PC-9 (cell line): ENCODE data around the gene PHC2. TPM values are rescaled to one million over a fixed set of nuclear protein-coding genes. Genes with fewer than 3 reads are reported as not detected.

Source experiments
- BruUV-seq: library from RNA; stranded (reverse); fragments of 400-500 nt; replicated peaks from 2 replicates; lab custom pipeline; 2021; lab: Mats Ljungman, UMichigan
- CTCF ChIA-PET: fragments of 300-600 bp; sonication (Branson Sonifier 250); formaldehyde crosslinking; loops from one replicate; lab custom pipeline; 2022; ENCODE audit warnings: antibody characterized with exemption; lab: Charles Lee
- POLR2A ChIA-PET: fragments of 300-600 bp; sonication (Branson Sonifier 250); formaldehyde crosslinking; loops from one replicate; lab custom pipeline; 2022; ENCODE audit warnings: antibody characterized with exemption; ENCODE audit not compliant: unreplicated experiment; lab: Charles Lee
- DNase-seq, 2 experiments: peaks; one replicate each; pipeline versions ENCODE4 v3.0.0 to v3.0.0-alpha.2; 2015 to 2022; ENCODE audit warnings: mixed read lengths in 1 of 2
- H2AFZ ChIP-seq: fragments of 200-600 bp; sonication (generic); 2 replicates; pipeline ENCODE4 v1.8.1; 2017; ENCODE audit warnings: antibody characterized with exemption
- H3F3A ChIP-seq: fragments of 200-600 bp; sonication (generic); 2 replicates; pipeline ENCODE4 v1.8.1; 2017; ENCODE audit warnings: antibody characterized with exemption, mild to moderate bottlenecking, low read depth; ENCODE audit not compliant: insufficient read depth
- H3K27ac ChIP-seq: fragments of 200-600 bp; sonication (generic); 2 replicates; pipeline ENCODE4 v1.6.1; 2016; ENCODE audit warnings: mixed run types
- H3K27me3 ChIP-seq: fragments of 200-600 bp; sonication (generic); 2 replicates; pipeline ENCODE4 v1.6.1; 2016; ENCODE audit warnings: low read depth, mixed run types; ENCODE audit not compliant: insufficient read depth
- H3K36me3 ChIP-seq: fragments of 200-600 bp; sonication (generic); 2 replicates; pipeline ENCODE4 v1.6.1; 2016; ENCODE audit warnings: low read depth, mixed run types
- H3K4me1 ChIP-seq: fragments of 200-600 bp; sonication (generic); replicated peaks from 2 replicates; pipeline ENCODE4 v1.6.1; 2016; ENCODE audit warnings: mixed run types; ENCODE audit not compliant: insufficient read depth
- H3K4me2 ChIP-seq: fragments of 200-600 bp; sonication (generic); 2 replicates; pipeline ENCODE4 v1.6.1; 2017; ENCODE audit warnings: mixed run types
- H3K4me3 ChIP-seq: fragments of 200-600 bp; sonication (generic); 2 replicates; pipeline ENCODE4 v1.6.1; 2016; ENCODE audit warnings: mixed run types
- H3K79me2 ChIP-seq: fragments of 200-600 bp; sonication (generic); 2 replicates; pipeline ENCODE4 v1.6.1; 2017; ENCODE audit warnings: low read depth, mixed run types
- H3K9me2 ChIP-seq: fragments of 200-600 bp; sonication (generic); 2 replicates; pipeline ENCODE4 v1.8.1; 2017; ENCODE audit warnings: mild to moderate bottlenecking; ENCODE audit not compliant: insufficient read depth
- H3K9me3 ChIP-seq: fragments of 200-600 bp; sonication (generic); 2 replicates; pipeline ENCODE4 v1.8.1; 2016; ENCODE audit warnings: low read depth; ENCODE audit not compliant: insufficient read depth
- H4K20me1 ChIP-seq: fragments of 200-600 bp; sonication (generic); 2 replicates; pipeline ENCODE4 v1.8.1; 2017; ENCODE audit not compliant: insufficient read depth
- CTCF ChIP-seq: fragments of 200-600 bp; sonication (generic); conservative IDR thresholded peaks from 2 replicates; pipeline ENCODE4 v1.6.1; 2017; ENCODE audit warnings: mixed run types, antibody characterized with exemption, mild to moderate bottlenecking, moderate library complexity
- EZH2 ChIP-seq: fragments of 200-600 bp; sonication (generic); IDR thresholded peaks from 2 replicates; pipeline ENCODE4 v1.8.0; 2017; ENCODE audit warnings: antibody characterized with exemption, low read depth
- intact Hi-C: fragments of 100-400 bp; cut with micrococcal nuclease; formaldehyde crosslinking; loops from one replicate; pipeline ENCODE4 v1.10.0; 2022; ENCODE audit not compliant: unreplicated experiment
- total RNA-seq: library from RNA; stranded (reverse); gene quantifications from 2 replicates; pipeline ENCODE4 v1.2.3, GENCODE V29; 2021

The PHC2 gene
- total RNA-seq, 1 experiment from 2014 or later = 48.1 TPM

DNA sequence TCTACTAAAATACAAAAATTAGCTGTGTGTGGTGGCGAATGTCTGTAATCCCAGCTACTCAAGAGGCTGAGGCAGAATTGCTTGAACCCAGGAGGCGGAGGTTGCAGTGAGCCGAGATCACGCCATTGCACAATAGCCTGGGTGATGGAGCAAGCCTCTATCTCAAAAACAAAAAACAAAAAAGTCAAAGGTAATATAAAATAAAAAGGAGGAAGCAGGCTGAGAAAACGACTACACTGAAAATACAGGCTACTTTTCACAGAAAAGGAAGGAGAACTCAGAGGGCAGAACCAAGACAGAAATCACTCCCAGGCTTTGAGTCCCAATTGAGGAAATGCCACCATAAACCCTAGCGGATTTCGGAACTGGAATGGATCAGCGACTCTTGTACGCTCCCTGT, 104.1 kb downstream of the PHC2 start:
- POLR2A ChIA-PET = no interaction called here
- intact Hi-C loops = no loop called here
- Histone ChIP-seq H3K27ac (no peak overlapping the region), H3K36me3 (peaks cover 66% of the 10 kb centered on the region), H2AFZ (no peak overlapping the region), H3K9me3 (no peaks in the 10 kb centered on the region), H3K79me2 (no peaks in the 10 kb centered on the region), H3K4me1 (0 out of 2 replicates have a peak, but pooled peaks cover 4% of the 10 kb centered on the region), H4K20me1 (peaks cover 47% of the 10 kb centered on the region), H3K4me2 (no peak overlapping the region), H3K4me3 (no peak overlapping the region), H3K9me2 (no peaks in the 10 kb centered on the region), H3F3A (peaks cover 71% of the 10 kb centered on the region; the same call in 1 of the 2 replicates), H3K27me3 (no peaks in the 10 kb centered on the region)
- CTCF ChIA-PET = no interaction called here
- no peak for DNase-seq
- TF ChIP-seq CTCF (no peak), EZH2 (no peak)
- BruUV-seq = no TSS peak

GRCh38 chr1:33324677-33325575, 106.0 kb downstream of the PHC2 start:
- POLR2A ChIA-PET = no interaction called here
- no peaks in the 10 kb centered on the region for H3K27me3 ChIP-seq
- no peaks in the 10 kb centered on the region for H3K9me2 ChIP-seq
- 0 out of 2 replicates have a peak, but pooled peaks cover 4% of the 10 kb centered on the region for H3K4me1 ChIP-seq
- H3K79me2 ChIP-seq = no peaks in the 10 kb centered on the region
- no peak overlapping the region for H2AFZ ChIP-seq
- no peak for DNase-seq
- peaks cover 53% of the 10 kb centered on the region for H3K36me3 ChIP-seq
- H3K4me2 ChIP-seq = no peak overlapping the region
- TF ChIP-seq EZH2 (no peak), CTCF (no peak)
- H3F3A ChIP-seq = peaks cover 66% of the 10 kb centered on the region; the same call in 1 of the 2 replicates
- no TSS peak for BruUV-seq
- H4K20me1 ChIP-seq = peaks cover 35% of the 10 kb centered on the region
- intact Hi-C loops = no loop called here
- no peak overlapping the region for H3K27ac ChIP-seq
- CTCF ChIA-PET = no interaction called here
- no peaks in the 10 kb centered on the region for H3K9me3 ChIP-seq
- no peak overlapping the region for H3K4me3 ChIP-seq

GRCh38 chr1:33323663-33324477, 107.0 kb downstream of the PHC2 start:
- peaks cover 29% of the 10 kb centered on the region for H4K20me1 ChIP-seq

More at GRCh38 chr1:33323663-33324477, 107.0 kb downstream of the PHC2 start:
- Histone ChIP-seq H3K4me1 (no peaks in the 10 kb centered on the region), H3K27ac (no peak overlapping the region), H2AFZ (no peak overlapping the region), H3F3A (peaks cover 62% of the 10 kb centered on the region; the same call in 1 of the 2 replicates), H3K4me3 (no peak overlapping the region), H3K36me3 (peaks cover 44% of the 10 kb centered on the region), H3K27me3 (no peaks in the 10 kb centered on the region), H3K79me2 (no peaks in the 10 kb centered on the region), H3K9me3 (no peaks in the 10 kb centered on the region), H3K4me2 (no peak overlapping the region), H3K9me2 (no peaks in the 10 kb centered on the region)
- BruUV-seq = no TSS peak
- ChIA-PET CTCF (no interaction called here), POLR2A (no interaction called here)
- intact Hi-C loops = no loop called here
- TF ChIP-seq EZH2 (no peak), CTCF (no peak)
- DNase-seq = no peak
